WTC11 (cell line): ENCODE measurements around the gene ZNF775. TPM values are rescaled to one million over a fixed set of nuclear protein-coding genes. Genes with fewer than 3 reads are reported as not detected.
A peak's percentile ranks its signal among the peaks of the same experiment; 100 is the strongest.

Experiments used
- ATAC-seq: fragments of 200-7000 bp; cut with Tn5 transposase; 2 replicates; pipeline ENCODE4 v1.10.0; 2021; ENCODE audit warnings: mild to moderate bottlenecking, moderate library complexity
- CTCF ChIA-PET: fragments of 300-600 bp; sonication (Branson Sonifier 250); formaldehyde crosslinking; loops from one replicate; lab custom pipeline; 2021; ENCODE audit warnings: antibody characterized with exemption; lab: Charles Lee
- POLR2A ChIA-PET: fragments of 350-600 bp; sonication (Branson Sonifier 250); formaldehyde crosslinking; loops from one replicate; lab custom pipeline; 2021; ENCODE audit warnings: antibody characterized with exemption; lab: Charles Lee
- DNase-seq: peaks from one replicate; pipeline ENCODE4 v3.0.0; 2021; ENCODE audit warnings: low spot score
- H3K27ac Mint-ChIP-seq: 2 replicates; pipeline ENCODE4 v1.8.0; 2021; ENCODE audit warnings: mixed read lengths
- H3K27me3 Mint-ChIP-seq: 2 replicates; pipeline ENCODE4 v1.8.0; 2021; ENCODE audit warnings: low read depth, mild to moderate bottlenecking, moderate library complexity, mixed read lengths
- H3K36me3 Mint-ChIP-seq: 2 replicates; pipeline ENCODE4 v1.8.0; 2021; ENCODE audit warnings: mixed read lengths
- H3K4me1 Mint-ChIP-seq: 2 replicates; pipeline ENCODE4 v1.8.0; 2022; ENCODE audit warnings: mixed read lengths
- H3K4me3 Mint-ChIP-seq: 2 replicates; pipeline ENCODE4 v1.8.0; 2021; ENCODE audit warnings: mild to moderate bottlenecking, moderate library complexity, mixed read lengths
- H3K9me3 Mint-ChIP-seq: 2 replicates; pipeline ENCODE4 v1.8.0; 2021; ENCODE audit warnings: mixed read lengths
- ATF1 ChIP-seq: sonication (generic); formaldehyde crosslinking; IDR thresholded peaks from 2 replicates; pipeline ENCODE4 v1.8.1; 2023; ENCODE audit warnings: mild to moderate bottlenecking, moderate library complexity, missing genetic modification reagents
- ATF3 ChIP-seq: sonication (generic); formaldehyde crosslinking; conservative IDR thresholded peaks from 2 replicates; pipeline ENCODE4 v1.8.1; 2022; ENCODE audit warnings: mild to moderate bottlenecking, missing genetic modification reagents
- EMX1 ChIP-seq: fragments of 250-450 bp; sonication (Bioruptor Pico); IDR thresholded peaks from 2 replicates; pipeline ENCODE4 v1.8.0; 2021; ENCODE audit warnings: mild to moderate bottlenecking
- ETV6 ChIP-seq: sonication (generic); formaldehyde crosslinking; IDR thresholded peaks from 2 replicates; pipeline ENCODE4 v1.8.1; 2022; ENCODE audit warnings: mild to moderate bottlenecking, missing genetic modification reagents
- FOXK1 ChIP-seq: sonication (generic); formaldehyde crosslinking; IDR thresholded peaks from 2 replicates; pipeline ENCODE4 v1.8.0; 2022; ENCODE audit warnings: mild to moderate bottlenecking, moderate library complexity, missing genetic modification reagents
- FOXP4 ChIP-seq: sonication (generic); formaldehyde crosslinking; IDR thresholded peaks from 2 replicates; pipeline ENCODE4 v1.8.0; 2022; ENCODE audit warnings: mild to moderate bottlenecking, missing genetic modification reagents
- GABPB1 ChIP-seq: sonication (generic); formaldehyde crosslinking; IDR thresholded peaks from 2 replicates; pipeline ENCODE4 v1.8.1; 2023; ENCODE audit warnings: mild to moderate bottlenecking, missing genetic modification reagents
- GTF2I ChIP-seq: fragments of 250-450 bp; sonication (Bioruptor Pico); conservative IDR thresholded peaks from 2 replicates; pipeline ENCODE4 v1.4.0; 2021; ENCODE audit warnings: mild to moderate bottlenecking
- HMGA2 ChIP-seq: fragments of 250-450 bp; sonication (Bioruptor Pico); IDR thresholded peaks from 2 replicates; pipeline ENCODE4 v1.4.0; 2021; ENCODE audit warnings: mild to moderate bottlenecking, moderate library complexity
- HMGXB4 ChIP-seq: sonication (generic); formaldehyde crosslinking; IDR thresholded peaks from 2 replicates; pipeline ENCODE4 v1.8.1; 2023; ENCODE audit warnings: mild to moderate bottlenecking, moderate library complexity, missing genetic modification reagents
- IRF2 ChIP-seq: sonication (generic); formaldehyde crosslinking; IDR thresholded peaks from 2 replicates; pipeline ENCODE4 v1.8.0; 2022; ENCODE audit warnings: low read depth, missing genetic modification reagents, borderline replicate concordance
- MLX ChIP-seq: sonication (generic); formaldehyde crosslinking; IDR thresholded peaks from 2 replicates; pipeline ENCODE4 v1.8.1; 2023; ENCODE audit warnings: mild to moderate bottlenecking, missing genetic modification reagents, moderate library complexity
- NFYB ChIP-seq: sonication (generic); formaldehyde crosslinking; conservative IDR thresholded peaks from 2 replicates; pipeline ENCODE4 v1.8.0; 2022; ENCODE audit warnings: low read depth, missing genetic modification reagents
- NR3C1 ChIP-seq: sonication (generic); formaldehyde crosslinking; conservative IDR thresholded peaks from 2 replicates; pipeline ENCODE4 v1.8.1; 2023; ENCODE audit warnings: low read depth, mild to moderate bottlenecking, missing genetic modification reagents
- SP1 ChIP-seq: sonication (generic); formaldehyde crosslinking; conservative IDR thresholded peaks from 2 replicates; pipeline ENCODE4 v1.8.1; 2022; ENCODE audit warnings: missing genetic modification reagents
- ZNF219 ChIP-seq: sonication (generic); formaldehyde crosslinking; IDR thresholded peaks from 2 replicates; pipeline ENCODE4 v1.8.0; 2023; ENCODE audit warnings: missing genetic modification reagents, mild to moderate bottlenecking, borderline replicate concordance
- ZNF281 ChIP-seq: sonication (generic); formaldehyde crosslinking; IDR thresholded peaks from 2 replicates; pipeline ENCODE4 v1.8.0; 2023; ENCODE audit warnings: mild to moderate bottlenecking, missing genetic modification reagents
- ZNF416 ChIP-seq: fragments of 250-450 bp; sonication (Bioruptor Pico); IDR thresholded peaks from 2 replicates; pipeline ENCODE4 v1.9.0; 2021; ENCODE audit warnings: mild to moderate bottlenecking, inconsistent platforms
- ZNF423 ChIP-seq: fragments of 250-450 bp; sonication (Bioruptor Pico); IDR thresholded peaks from 2 replicates; pipeline ENCODE4 v2.1.2; 2022; ENCODE audit warnings: mild to moderate bottlenecking, moderate library complexity
- total RNA-seq: library from RNA; stranded (reverse); gene quantifications from 3 replicates; pipeline ENCODE4 v1.2.3, GENCODE V29; 2021

Gene ZNF775
- total RNA-seq, 1 experiment from 2014 or later = 25.4 TPM

GRCh38 chr7:150335108-150335773 is 43.9 kb upstream of the ZNF775 start:
- CTCF ChIA-PET = interaction anchor here (0.7 to 1.3 kb wide), 10 partner anchors 10 to 86 kb away, joined by 3 to 5 read pairs (median 4); partner anchors contain the start of gene REPIN1
- peak overlapping the region; percentile 97 for H3K27ac Mint-ChIP-seq
- H3K9me3 Mint-ChIP-seq = no peaks in the 10 kb centered on the region
- peaks cover 29% of the 10 kb centered on the region for H3K36me3 Mint-ChIP-seq
- TF ChIP-seq EMX1 (CRISPR knock-in tag) (no peak), FOXK1 (CRISPR knock-in tag) (peak; percentile 89), ATF1 (no peak), IRF2 (CRISPR knock-in tag) (no peak), MLX (CRISPR knock-in tag) (no peak), ETV6 (CRISPR knock-in tag) (peak; percentile 52; the same call in 1 of the 2 replicates), ZNF423 (CRISPR knock-in tag) (no peak), HMGXB4 (CRISPR knock-in tag) (no peak), NR3C1 (CRISPR knock-in tag) (no peak), GABPB1 (CRISPR knock-in tag) (0 out of 2 replicates have a peak, but pooled peaks have one; percentile 34), HMGA2 (CRISPR knock-in tag) (no peak), SP1 (peak; percentile 64; the same call in 1 of the 2 replicates), FOXP4 (CRISPR knock-in tag) (peak; percentile 87; the same call in 1 of the 2 replicates), ATF3 (CRISPR knock-in tag) (peak; percentile 64; the same call in 1 of the 2 replicates), GTF2I (CRISPR knock-in tag) (no peak), ZNF219 (no peak), ZNF281 (no peak), ZNF416 (CRISPR knock-in tag) (0 out of 2 replicates have a peak, but pooled peaks have one; percentile 34), NFYB (CRISPR knock-in tag) (no peak)
- TF ChIP-seq, all 79 proteins: peak for 7
- no peak overlapping the region for H3K4me3 Mint-ChIP-seq
- peaks cover 77% of the 10 kb centered on the region for H3K4me1 Mint-ChIP-seq
- H3K27me3 Mint-ChIP-seq = no peaks in the 10 kb centered on the region
- ATAC-seq = peak; percentile 69
- DNase-seq = peak; percentile 64
- POLR2A ChIA-PET = interaction anchor here (0.6 to 1.6 kb wide), 7 partner anchors 12 to 1018 kb away, joined by 3 to 10 read pairs (median 5); partner anchors contain the start of genes ACTR3C and LRRC61
